IPS-20b (cell line): ENCODE results near the gene ZNF491.
"Not testable (repeated sequence)": the region's sequence is repeated elsewhere in the genome, so short reads cannot be mapped to it uniquely, and the experiment has no call there.

ENCODE experiments used
- H3K27ac ChIP-seq: one replicate; pipeline ENCODE4 v1.5.1; 2013; ENCODE audit warnings: low read length
- H3K27me3 ChIP-seq: 2 replicates; pipeline ENCODE4 v1.6.1; 2013; ENCODE audit warnings: mild to moderate bottlenecking, low read length, inconsistent platforms; ENCODE audit not compliant: insufficient read depth
- H3K36me3 ChIP-seq: 2 replicates; pipeline ENCODE4 v1.6.1; 2013; ENCODE audit warnings: low read depth, mild to moderate bottlenecking, inconsistent platforms, low read length, moderate library complexity; ENCODE audit not compliant: insufficient read depth
- H3K4me1 ChIP-seq: 2 replicates; pipeline ENCODE4 v1.6.1; 2013; ENCODE audit warnings: mild to moderate bottlenecking, control low read depth, inconsistent platforms, low read length, moderate library complexity; ENCODE audit not compliant: insufficient read depth
- H3K4me3 ChIP-seq: 2 replicates; pipeline ENCODE4 v1.5.1; 2013; ENCODE audit warnings: mild to moderate bottlenecking, low read length, inconsistent platforms
- H3K9ac ChIP-seq: 2 replicates; pipeline ENCODE4 v1.6.1; 2013; ENCODE audit warnings: low read depth, mild to moderate bottlenecking, inconsistent platforms, low read length, moderate library complexity
- H3K9me3 ChIP-seq: 2 replicates; pipeline ENCODE4 v1.6.1; 2013; ENCODE audit warnings: mild to moderate bottlenecking, low read depth, low read length, inconsistent platforms; ENCODE audit not compliant: insufficient read depth

The ZNF491 gene

DNA sequence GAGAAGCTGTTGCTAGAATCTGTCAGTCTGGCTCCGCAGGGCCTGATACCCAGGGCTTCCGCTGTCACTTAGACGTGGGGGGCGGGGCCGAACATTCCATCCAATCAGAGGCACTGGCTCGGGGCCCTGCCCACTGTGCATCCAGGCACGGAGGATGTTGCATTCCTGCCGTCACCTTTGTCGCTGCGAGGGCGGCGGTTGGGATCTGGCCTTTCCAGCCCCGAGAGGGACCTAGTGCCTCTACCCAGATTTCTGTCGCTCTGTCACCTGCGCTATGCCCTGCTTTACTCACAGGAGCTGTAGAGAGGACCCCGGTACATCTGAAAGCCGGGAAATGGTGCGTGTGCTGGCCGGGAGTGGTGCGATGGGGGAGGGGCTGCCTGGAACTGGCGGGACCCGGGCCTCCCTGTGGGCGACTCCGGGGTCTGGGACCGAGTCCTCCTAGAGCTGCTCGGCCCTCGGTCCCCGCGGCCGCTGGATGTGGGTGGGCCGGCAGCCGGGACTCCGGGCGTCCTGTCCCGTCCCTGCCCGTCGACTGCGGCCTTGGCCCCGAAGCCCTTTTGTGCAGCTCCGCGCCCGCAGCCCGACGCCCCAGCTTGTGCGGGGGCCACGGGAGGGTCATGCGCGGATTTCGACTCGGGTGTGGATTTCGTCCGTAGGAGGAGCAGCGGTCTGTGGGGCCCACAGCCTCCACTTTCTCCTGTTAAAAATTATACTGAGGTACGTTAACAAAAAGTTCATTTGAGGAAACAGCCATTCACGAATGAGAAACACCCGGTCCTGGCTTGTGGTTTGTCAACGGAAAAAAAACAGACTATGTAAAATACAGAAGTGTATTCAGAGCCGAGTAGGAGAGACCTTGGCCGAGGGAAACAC, 50.5 kb downstream of the ZNF491 start, which contains the start of gene ZNF439:
Gene ZNF439 (plus strand): TSS at position 133 of the 876 bp plus-strand sequence. CDS start 142 bp downstream, at position 275.
- no peaks in the 10 kb centered on the region for H3K4me1 ChIP-seq
- no peak within 1 kb of the TSS for H3K27ac ChIP-seq
- H3K9ac ChIP-seq: no peak within 1 kb of the TSS
- H3K36me3 ChIP-seq: no peaks in the 10 kb centered on the region
- peaks cover 9% of the 10 kb centered on the region for H3K9me3 ChIP-seq
- no peak within 1 kb of the TSS for H3K4me3 ChIP-seq
- H3K27me3 ChIP-seq: no peaks in the 10 kb centered on the region

DNA sequence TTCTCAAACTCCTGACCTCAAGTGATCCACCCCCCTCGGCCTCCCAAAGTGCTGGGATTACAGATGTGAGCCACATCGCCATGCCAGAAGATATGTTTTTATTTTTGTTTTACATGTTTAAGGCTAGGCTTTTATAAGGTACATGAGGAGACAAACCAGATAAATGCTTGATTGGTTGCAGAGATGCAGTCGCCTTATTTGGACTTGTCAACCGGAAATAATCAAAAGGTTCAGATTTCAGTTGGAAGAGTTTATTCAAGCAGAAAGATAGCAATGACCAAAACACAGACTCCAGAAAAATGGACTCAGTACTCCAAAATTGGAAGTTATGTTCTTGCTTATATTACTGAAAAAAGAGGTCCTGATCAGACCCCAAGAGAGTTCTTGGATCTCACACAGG, 52.0 kb downstream of the ZNF491 start:
- H3K4me1 ChIP-seq, H3K36me3 ChIP-seq, H3K27me3 ChIP-seq, H3K4me3 ChIP-seq, H3K27ac ChIP-seq, H3K9ac ChIP-seq: not testable (repeated sequence)
- H3K9me3 ChIP-seq: peaks cover 20% of the 10 kb centered on the region

DNA sequence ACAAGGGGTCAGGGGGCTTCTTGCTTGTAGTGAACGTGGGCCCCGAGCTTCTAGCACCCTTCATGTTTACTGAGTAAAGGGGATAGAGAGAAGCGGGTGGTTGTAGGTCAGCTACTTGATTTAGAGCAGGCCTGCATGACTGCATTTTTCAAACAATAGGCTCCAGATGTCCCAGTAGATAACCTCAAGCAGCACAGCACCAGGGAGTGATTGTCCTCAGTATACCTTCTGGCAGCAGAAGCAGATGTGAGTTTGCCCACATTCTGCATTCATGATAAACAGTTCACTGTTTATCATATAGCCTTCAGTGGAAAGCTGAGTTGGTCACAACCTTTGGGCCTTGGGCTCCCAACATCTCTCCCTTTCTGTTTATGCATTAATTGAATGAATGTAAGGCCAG, 55.0 kb downstream of the ZNF491 start:
- Histone ChIP-seq H3K9me3 (peaks cover 38% of the 10 kb centered on the region), H3K36me3 (no peaks in the 10 kb centered on the region), H3K4me3 (no peak overlapping the region), H3K27ac (no peak overlapping the region), H3K4me1 (no peaks in the 10 kb centered on the region), H3K9ac (no peak overlapping the region), H3K27me3 (no peaks in the 10 kb centered on the region)

DNA sequence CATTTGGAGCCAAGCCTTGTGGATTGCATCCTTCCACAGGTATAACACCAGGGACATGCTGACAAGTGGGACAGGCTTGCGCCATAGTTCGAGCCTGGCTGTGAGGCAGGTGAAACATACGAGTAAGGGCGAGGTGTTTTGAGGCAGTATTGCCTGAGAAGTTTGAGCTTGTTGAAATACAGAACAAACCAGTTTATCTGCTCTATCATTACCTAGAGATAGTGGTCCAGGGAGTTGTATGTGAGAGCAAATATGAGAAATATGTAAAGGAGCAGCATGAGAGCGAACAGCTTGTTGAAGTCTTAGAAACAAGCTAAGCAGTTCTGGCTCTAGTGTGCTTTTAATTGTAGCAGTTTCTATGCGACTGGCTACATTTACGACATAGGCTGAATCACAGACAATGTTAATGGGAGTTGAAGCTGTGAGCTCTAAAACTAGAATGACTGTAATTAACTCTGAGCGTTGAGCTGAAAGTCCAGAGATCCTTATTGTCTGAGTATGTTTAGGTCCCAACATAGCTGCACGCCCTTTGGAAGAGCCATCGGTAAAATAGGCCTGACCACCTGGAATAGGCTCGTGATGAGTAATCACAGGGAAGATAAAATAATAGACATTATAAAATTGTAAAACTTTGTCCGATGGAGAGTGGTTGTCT, 58.4 kb downstream of the ZNF491 start:
- Histone ChIP-seq H3K9ac (no peak overlapping the region), H3K9me3 (peaks cover 52% of the 10 kb centered on the region), H3K36me3 (no peaks in the 10 kb centered on the region), H3K4me3 (no peak overlapping the region), H3K27me3 (no peaks in the 10 kb centered on the region), H3K4me1 (no peaks in the 10 kb centered on the region), H3K27ac (no peak overlapping the region)
